Activated CD8-positive, alpha-beta T cell treated with anti-CD3 and anti-CD28 coated beads, Interleukin-2, amount 10 ng/mL, durations not matched to agents 7 days and 5 days (primary cell): Measurements from ENCODE around the gene ARL6IP4. TPM values are rescaled to one million over a fixed set of nuclear protein-coding genes. Genes with fewer than 3 reads are reported as not detected.

Source experiments
- ATAC-seq: fragments of 150-1000 bp; cut with Tn5 transposase; one replicate; pipeline ENCODE4 v1.10.0; 2021; ENCODE audit warnings: moderate library complexity
- CTCF ChIA-PET: fragments of 350-600 bp; sonication (Branson Sonifier 250); formaldehyde crosslinking; loops from one replicate; lab custom pipeline; 2021; ENCODE audit warnings: antibody characterized with exemption; lab: Charles Lee
- POLR2A ChIA-PET: fragments of 350-600 bp; sonication (Branson Sonifier 250); formaldehyde crosslinking; loops from one replicate; lab custom pipeline; 2021; ENCODE audit warnings: antibody characterized with exemption; lab: Charles Lee
- DNase-seq: peaks from one replicate; pipeline ENCODE4 v3.0.0-alpha.2; 2020
- H3K27ac Mint-ChIP-seq: one replicate; pipeline ENCODE4 v1.8.0; 2021; ENCODE audit warnings: mild to moderate bottlenecking, mixed read lengths
- H3K27me3 Mint-ChIP-seq: one replicate; pipeline ENCODE4 v1.8.0; 2021; ENCODE audit warnings: low read depth, mixed read lengths
- H3K36me3 Mint-ChIP-seq: one replicate; pipeline ENCODE4 v1.8.0; 2021; ENCODE audit warnings: low read depth, mixed read lengths
- H3K4me1 Mint-ChIP-seq: one replicate; pipeline ENCODE4 v1.8.0; 2021; ENCODE audit warnings: low read depth, mixed read lengths
- H3K4me3 Mint-ChIP-seq: one replicate; pipeline ENCODE4 v1.8.0; 2021; ENCODE audit warnings: mild to moderate bottlenecking, mixed read lengths
- H3K9me3 Mint-ChIP-seq: one replicate; pipeline ENCODE4 v1.8.0; 2022; ENCODE audit warnings: mixed read lengths; ENCODE audit not compliant: insufficient read depth
- total RNA-seq, 2 experiments: library from RNA; stranded (reverse); gene quantifications; one replicate each; pipeline ENCODE4 v1.2.3, GENCODE V29; 2021

Gene ARL6IP4
- total RNA-seq, 2 experiments from 2014 or later, result 204 to 213 TPM

- ChIA-PET POLR2A (interaction anchor here (0.7 to 3.0 kb wide), 16 partner anchors 8 to 738 kb away, joined by 3 to 21 read pairs (median 4); partner anchors contain the start of genes ABCB9, ATP6V0A2, HIP1R and MPHOSPH9), CTCF (interaction anchor here (1.1 to 3.4 kb wide), 5 partner anchors 11 to 264 kb away, joined by 3 to 14 read pairs (median 4); no protein-coding TSS in a partner anchor)
- ATAC-seq (peak; percentile 84), DNase-seq (peak; percentile 99)
- Mint-ChIP-seq H3K27me3 (no peaks in the 10 kb centered on the region), H3K9me3 (no peaks in the 10 kb centered on the region), H3K4me3 (peak overlapping the region; percentile 99), H3K4me1 (peaks cover 40% of the 10 kb centered on the region), H3K36me3 (peaks cover 10% of the 10 kb centered on the region), H3K27ac (peak overlapping the region; percentile 100)
These were observed 6.1 kb upstream of the ARL6IP4 start for GRCh38 chr12:122974274-122974891.

- peak; percentile 96 for DNase-seq
- Mint-ChIP-seq H3K36me3 (peaks cover 13% of the 10 kb centered on the region), H3K27me3 (no peaks in the 10 kb centered on the region), H3K4me3 (peak within 1 kb of the TSS; percentile 99), H3K4me1 (peaks cover 46% of the 10 kb centered on the region), H3K27ac (peak within 1 kb of the TSS; percentile 100), H3K9me3 (no peaks in the 10 kb centered on the region)
- peak; percentile 85 for ATAC-seq
- CTCF ChIA-PET, result interaction anchor here (1.1 to 3.4 kb wide), 8 partner anchors 12 to 263 kb away, joined by 3 to 14 read pairs (median 4); no protein-coding TSS in a partner anchor
- POLR2A ChIA-PET, result interaction anchor here (0.6 to 3.0 kb wide), 21 partner anchors 9 to 737 kb away, joined by 3 to 21 read pairs (median 3); partner anchors contain the start of genes ABCB9, ATP6V0A2, HIP1R and MPHOSPH9
These were observed 5.3 kb upstream of the ARL6IP4 start, which contains the start of gene OGFOD2 for GRCh38 chr12:122974892-122975789. TSS of gene OGFOD2 (plus strand) at chr12:122975244. CDS start at chr12:122975252, 8 bp downstream.

- DNase-seq, result no peak
- ChIA-PET CTCF (interaction anchor here (1.0 to 3.4 kb wide), 8 partner anchors 8 to 262 kb away, joined by 3 to 14 read pairs (median 4); no protein-coding TSS in a partner anchor), POLR2A (interaction anchor here (0.8 to 3.0 kb wide), 11 partner anchors 10 to 257 kb away, joined by 3 to 21 read pairs (median 4); partner anchors contain the start of genes HIP1R, MPHOSPH9 and MTRFR)
- H3K36me3 Mint-ChIP-seq, result peaks cover 15% of the 10 kb centered on the region
- H3K9me3 Mint-ChIP-seq, result no peaks in the 10 kb centered on the region
- no peak for ATAC-seq
- no peaks in the 10 kb centered on the region for H3K27me3 Mint-ChIP-seq
- H3K27ac Mint-ChIP-seq, result peak overlapping the region; percentile 100
- H3K4me1 Mint-ChIP-seq, result peaks cover 46% of the 10 kb centered on the region
- H3K4me3 Mint-ChIP-seq, result peak overlapping the region; percentile 99
These were observed 4.5 kb upstream of the ARL6IP4 start for GRCh38 chr12:122975790-122976647.

- DNase-seq (no peak), ATAC-seq (no peak)
- Mint-ChIP-seq H3K9me3 (no peaks in the 10 kb centered on the region), H3K4me3 (peak overlapping the region; percentile 12), H3K36me3 (peaks cover 18% of the 10 kb centered on the region), H3K4me1 (peaks cover 49% of the 10 kb centered on the region), H3K27ac (no peak overlapping the region), H3K27me3 (no peaks in the 10 kb centered on the region)
- ChIA-PET CTCF (interaction anchor here (1.0 to 3.4 kb wide), 3 partner anchors 9 to 261 kb away, joined by 3 to 14 read pairs (median 7); no protein-coding TSS in a partner anchor), POLR2A (interaction anchor here (1.1 to 3.0 kb wide), 2 partner anchors 99 to 130 kb away, joined by 4 to 21 read pairs; no protein-coding TSS in a partner anchor)
These were observed 3.9 kb upstream of the ARL6IP4 start for GRCh38 chr12:122976648-122976975.

GRCh38 chr12:122977153-122977552 lies 3.3 kb upstream of the ARL6IP4 start:
- no peak overlapping the region for H3K27ac Mint-ChIP-seq
- H3K9me3 Mint-ChIP-seq, result no peaks in the 10 kb centered on the region
- ChIA-PET CTCF (interaction anchor here (2.6 kb wide), 1 partner anchor 183 kb away, joined by 7 read pairs; no protein-coding TSS in a partner anchor), POLR2A (no interaction called here)
- peaks cover 54% of the 10 kb centered on the region for H3K4me1 Mint-ChIP-seq
- ATAC-seq (no peak), DNase-seq (no peak)
- H3K4me3 Mint-ChIP-seq, result peak overlapping the region; percentile 13
- H3K27me3 Mint-ChIP-seq, result no peaks in the 10 kb centered on the region
- peaks cover 23% of the 10 kb centered on the region for H3K36me3 Mint-ChIP-seq

GRCh38 chr12:122977655-122978392 lies 2.7 kb upstream of the ARL6IP4 start:
- peaks cover 27% of the 10 kb centered on the region for H3K36me3 Mint-ChIP-seq
- H3K4me1 Mint-ChIP-seq, result peaks cover 60% of the 10 kb centered on the region
- ATAC-seq (no peak), DNase-seq (no peak)
- POLR2A ChIA-PET, result no interaction called here
- CTCF ChIA-PET, result no interaction called here
- no peak overlapping the region for H3K27ac Mint-ChIP-seq
- no peak overlapping the region for H3K4me3 Mint-ChIP-seq
- H3K27me3 Mint-ChIP-seq, result no peaks in the 10 kb centered on the region
- no peaks in the 10 kb centered on the region for H3K9me3 Mint-ChIP-seq

GRCh38 chr12:122978507-122978955 lies 1.9 kb upstream of the ARL6IP4 start:
- no peak overlapping the region for H3K27ac Mint-ChIP-seq
- H3K4me3 Mint-ChIP-seq, result no peak overlapping the region
- H3K9me3 Mint-ChIP-seq, result no peaks in the 10 kb centered on the region
- peaks cover 64% of the 10 kb centered on the region for H3K4me1 Mint-ChIP-seq
- POLR2A ChIA-PET, result interaction anchor here (1.1 kb wide), 1 partner anchor 15 kb away, joined by 3 read pairs; no protein-coding TSS in a partner anchor
- DNase-seq (no peak), ATAC-seq (no peak)
- peaks cover 34% of the 10 kb centered on the region for H3K36me3 Mint-ChIP-seq
- CTCF ChIA-PET, result no interaction called here
- no peaks in the 10 kb centered on the region for H3K27me3 Mint-ChIP-seq

- H3K27ac Mint-ChIP-seq, result peak overlapping the region; percentile 94
- H3K36me3 Mint-ChIP-seq, result peaks cover 38% of the 10 kb centered on the region
- ChIA-PET POLR2A (interaction anchor here (1.1 kb wide), 1 partner anchor 14 kb away, joined by 3 read pairs; no protein-coding TSS in a partner anchor), CTCF (interaction anchor here (1.0 to 1.6 kb wide), 3 partner anchors 91 to 259 kb away, joined by 3 to 7 read pairs (median 4); partner anchors contain the start of genes MPHOSPH9 and MTRFR)
- peaks cover 66% of the 10 kb centered on the region for H3K4me1 Mint-ChIP-seq
- H3K9me3 Mint-ChIP-seq, result no peaks in the 10 kb centered on the region
- ATAC-seq (no peak), DNase-seq (no peak)
- peak overlapping the region; percentile 85 for H3K4me3 Mint-ChIP-seq
- H3K27me3 Mint-ChIP-seq, result no peaks in the 10 kb centered on the region
These were observed 1.2 kb upstream of the ARL6IP4 start for GRCh38 chr12:122979001-122979907.

GRCh38 chr12:122979908-122980182 lies 636 bp upstream of the ARL6IP4 start:
- Mint-ChIP-seq H3K9me3 (no peaks in the 10 kb centered on the region), H3K4me1 (peaks cover 69% of the 10 kb centered on the region), H3K36me3 (peaks cover 43% of the 10 kb centered on the region), H3K4me3 (peak overlapping the region; percentile 85), H3K27ac (peak overlapping the region; percentile 94), H3K27me3 (no peaks in the 10 kb centered on the region)
- DNase-seq (no peak), ATAC-seq (no peak)
- ChIA-PET POLR2A (interaction anchor here (0.8 to 0.9 kb wide), 2 partner anchors 64 to 258 kb away, joined by 3 to 5 read pairs; no protein-coding TSS in a partner anchor), CTCF (interaction anchor here (1.0 to 1.6 kb wide), 3 partner anchors 91 to 258 kb away, joined by 3 to 7 read pairs (median 4); partner anchors contain the start of genes MPHOSPH9 and MTRFR)
